Liver (tissue), 9 donors: Measurements from ENCODE around the gene EML4. TPM values are rescaled to one million over a fixed set of nuclear protein-coding genes. Genes with fewer than 3 reads are reported as not detected.

Source experiments
- DNase-seq: peaks from one replicate; pipeline ENCODE4 v3.0.0-alpha.2; 2017; ENCODE audit warnings: low spot score
- H3K27ac ChIP-seq, 2 donors: one replicate each; pipeline ENCODE4 v1.7.0; 2013; ENCODE audit warnings: inconsistent platforms in 2 of 2, low read length in 2 of 2, control low read depth in 1 of 2, low read depth in 1 of 2, mild to moderate bottlenecking in 1 of 2
- H3K27me3 ChIP-seq, 4 donors: one replicate each; pipeline versions ENCODE4 v1.6.1 to v1.7.0; 2013; ENCODE audit warnings: low read length in 3 of 4, inconsistent platforms in 1 of 4, mild to moderate bottlenecking in 1 of 4, moderate library complexity in 1 of 4; ENCODE audit not compliant: control insufficient read depth in 4 of 4, insufficient read depth in 4 of 4
- H3K36me3 ChIP-seq, 4 donors: one replicate each; pipeline versions ENCODE4 v1.6.1 to v1.7.0; 2013; ENCODE audit warnings: low read length in 3 of 4, mild to moderate bottlenecking in 3 of 4, low read depth in 1 of 4, moderate library complexity in 1 of 4; ENCODE audit not compliant: control insufficient read depth in 4 of 4, insufficient read depth in 3 of 4
- H3K4me1 ChIP-seq, 4 donors: one replicate each; pipeline versions ENCODE4 v1.6.1 to v1.7.0; 2013; ENCODE audit warnings: low read length in 3 of 4, mild to moderate bottlenecking in 3 of 4, moderate library complexity in 1 of 4; ENCODE audit not compliant: control insufficient read depth in 4 of 4, insufficient read depth in 4 of 4
- H3K4me3 ChIP-seq, 3 donors: one replicate each; pipeline versions ENCODE4 v1.6.1 to v1.7.0; 2013; ENCODE audit warnings: low read length in 3 of 3, control low read depth in 1 of 3, low read depth in 1 of 3, mild to moderate bottlenecking in 1 of 3
- H3K9ac ChIP-seq, 2 donors: one replicate each; pipeline ENCODE4 v1.7.0; 2013; ENCODE audit warnings: low read length in 2 of 2, mild to moderate bottlenecking in 2 of 2, moderate library complexity in 2 of 2, control low read depth in 1 of 2, low read depth in 1 of 2
- H3K9me3 ChIP-seq, 4 donors: one replicate each; pipeline versions ENCODE4 v1.6.1 to v1.7.0; 2013; ENCODE audit warnings: low read length in 3 of 4; ENCODE audit not compliant: control insufficient read depth in 4 of 4
- EGR1 ChIP-seq, 2 donors: IDR thresholded peaks; 2 replicates each; pipeline ENCODE4 v1.6.1; 2016 to 2018; ENCODE audit warnings: antibody characterized with exemption in 2 of 2, low read depth in 2 of 2
- FOXA1 ChIP-seq: IDR thresholded peaks from 2 replicates; pipeline ENCODE4 v1.6.1; 2016; ENCODE audit warnings: antibody characterized with exemption
- FOXA2 ChIP-seq: IDR thresholded peaks from 2 replicates; pipeline ENCODE4 v1.6.1; 2016; ENCODE audit warnings: antibody characterized with exemption
- GABPA ChIP-seq, 2 donors: IDR thresholded peaks in 1 of 2; conservative IDR thresholded peaks in 1 of 2; 2 replicates each; pipeline ENCODE4 v1.6.1; 2016; ENCODE audit warnings: antibody characterized with exemption in 2 of 2, mild to moderate bottlenecking in 1 of 2, moderate library complexity in 1 of 2
- HNF4A ChIP-seq, 2 donors: conservative IDR thresholded peaks; 2 replicates each; pipeline ENCODE4 v1.6.1; 2016; ENCODE audit warnings: antibody characterized with exemption in 2 of 2, mild to moderate bottlenecking in 2 of 2
- HNF4G ChIP-seq: IDR thresholded peaks from 2 replicates; pipeline ENCODE4 v1.6.1; 2016; ENCODE audit warnings: antibody characterized with exemption
- JUND ChIP-seq, 2 donors: IDR thresholded peaks; 2 replicates each; pipeline ENCODE4 v1.6.1; 2016; ENCODE audit warnings: antibody characterized with exemption in 2 of 2
- NR2F2 ChIP-seq: IDR thresholded peaks from 2 replicates; pipeline ENCODE4 v1.6.1; 2016; ENCODE audit warnings: antibody characterized with exemption
- RAD21 ChIP-seq, 2 donors: IDR thresholded peaks; 2 replicates each; pipeline ENCODE4 v1.6.1; 2016; ENCODE audit warnings: antibody characterized with exemption in 2 of 2, mild to moderate bottlenecking in 2 of 2
- REST ChIP-seq: IDR thresholded peaks from 2 replicates; pipeline ENCODE4 v1.6.1; 2016; ENCODE audit warnings: antibody characterized with exemption, mild to moderate bottlenecking
- RXRA ChIP-seq, 2 donors: IDR thresholded peaks; 2 replicates each; pipeline ENCODE4 v1.6.1; 2017 to 2018; ENCODE audit warnings: antibody characterized with exemption in 2 of 2, mild to moderate bottlenecking in 1 of 2
- SP1 ChIP-seq: IDR thresholded peaks from 2 replicates; pipeline ENCODE4 v1.6.1; 2018; ENCODE audit warnings: antibody characterized with exemption, mild to moderate bottlenecking
- TAF1 ChIP-seq: conservative IDR thresholded peaks from 2 replicates; pipeline ENCODE4 v1.6.1; 2016; ENCODE audit warnings: antibody characterized with exemption, mild to moderate bottlenecking
- YY1 ChIP-seq: IDR thresholded peaks from 2 replicates; pipeline ENCODE4 v1.6.1; 2016; ENCODE audit warnings: antibody characterized with exemption, mild to moderate bottlenecking
- ZBTB33 ChIP-seq: IDR thresholded peaks from 2 replicates; pipeline ENCODE4 v1.6.1; 2016; ENCODE audit warnings: antibody characterized with exemption
- WGBS: extraction: QIAGEN DNeasy Blood & Tissue Kit; methylation state at CpG from one replicate; pipeline ENCODE4 v1.1.7; 2013; 5-methylcytosine and 5-hydroxymethylcytosine counted together
- polyA plus RNA-seq, 2 donors: library from polyadenylated mRNA; stranded (reverse) in 1 of 2; unstranded in 1 of 2; fragments of 200-250 nt in 1 of 2; fragments of >200 nt in 1 of 2; fragmentation: Nextera tagmentation in 1 of 2; extraction: Ambion mirVana in 1 of 2; gene quantifications; one replicate each; pipeline versions ENCODE4 v1.2.1 to v1.2.3, GENCODE V29; 2013 to 2015
- total RNA-seq, 2 donors: library from RNA; depleted of rRNA; stranded (reverse); fragments of >200 nt; gene quantifications; one replicate each; pipeline ENCODE4 v1.2.3, GENCODE V29; 2014
- TF ChIP-seq, protein P1 (sequence below): fragments of 150-350 bp; IDR thresholded peaks from 2 replicates; pipeline ENCODE4 v1.5.1; 2017; ENCODE audit warnings: improper control_type of control experiment, low read depth, low read length; ENCODE audit not compliant: missing input control
- TF ChIP-seq, protein P2 (sequence below): IDR thresholded peaks from 2 replicates; pipeline ENCODE4 v1.6.1; 2016; ENCODE audit warnings: antibody characterized with exemption
- TF ChIP-seq, protein P3 (sequence below): IDR thresholded peaks from 2 replicates; pipeline ENCODE4 v1.6.1; 2016; ENCODE audit warnings: antibody characterized with exemption
- donor health status: healthy.
- donor health status: healthy.
- donor health status: healthy.
- donor health status: healthy.
- donor health status: healthy.

The EML4 gene
- total and polyA plus RNA-seq, 4 donors, result 12.8 to 49.6 (median 34.8) TPM

DNA sequence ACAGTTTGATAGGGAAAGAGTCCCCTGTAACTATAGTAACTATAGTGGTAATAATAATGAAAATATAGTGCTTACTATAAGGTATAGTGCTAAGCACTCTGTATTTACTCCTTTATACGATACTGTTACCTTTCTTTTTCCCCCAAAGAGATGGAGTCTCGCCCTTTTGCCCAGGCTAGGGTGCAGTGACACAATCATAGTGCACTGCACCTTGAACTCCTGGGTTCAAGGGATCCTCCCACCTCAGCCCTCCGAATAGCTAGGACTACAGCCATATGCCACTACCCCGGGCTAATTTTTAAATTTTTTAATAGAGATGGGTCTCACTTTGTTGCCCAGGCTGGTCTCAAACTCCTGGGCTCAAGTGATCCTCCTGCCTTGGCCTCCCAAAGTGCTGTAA lies 34.6 kb downstream of the EML4 start:
- H3K9ac ChIP-seq, result no peak overlapping the region
- 72% methylated on average over 4 of the region's 4 CpGs for WGBS
- H3K4me3 ChIP-seq, result no peak overlapping the region
- no peak for DNase-seq
- TF ChIP-seq HNF4G (no peak), HNF4A (conservative IDR thresholded peaks at IDR 0.05) (peak; percentile 26 to 39)
- H3K4me1 ChIP-seq, result peaks cover 5 to 15% (median 9%) of the 10 kb centered on the region in 4 donors
- H3K9me3 ChIP-seq, result no peaks in the 10 kb centered on the region
- no peaks in the 10 kb centered on the region for H3K27me3 ChIP-seq
- no peak overlapping the region for H3K27ac ChIP-seq
- H3K36me3 ChIP-seq, result no peaks in the 10 kb centered on the region

- TF ChIP-seq, protein P1, sequence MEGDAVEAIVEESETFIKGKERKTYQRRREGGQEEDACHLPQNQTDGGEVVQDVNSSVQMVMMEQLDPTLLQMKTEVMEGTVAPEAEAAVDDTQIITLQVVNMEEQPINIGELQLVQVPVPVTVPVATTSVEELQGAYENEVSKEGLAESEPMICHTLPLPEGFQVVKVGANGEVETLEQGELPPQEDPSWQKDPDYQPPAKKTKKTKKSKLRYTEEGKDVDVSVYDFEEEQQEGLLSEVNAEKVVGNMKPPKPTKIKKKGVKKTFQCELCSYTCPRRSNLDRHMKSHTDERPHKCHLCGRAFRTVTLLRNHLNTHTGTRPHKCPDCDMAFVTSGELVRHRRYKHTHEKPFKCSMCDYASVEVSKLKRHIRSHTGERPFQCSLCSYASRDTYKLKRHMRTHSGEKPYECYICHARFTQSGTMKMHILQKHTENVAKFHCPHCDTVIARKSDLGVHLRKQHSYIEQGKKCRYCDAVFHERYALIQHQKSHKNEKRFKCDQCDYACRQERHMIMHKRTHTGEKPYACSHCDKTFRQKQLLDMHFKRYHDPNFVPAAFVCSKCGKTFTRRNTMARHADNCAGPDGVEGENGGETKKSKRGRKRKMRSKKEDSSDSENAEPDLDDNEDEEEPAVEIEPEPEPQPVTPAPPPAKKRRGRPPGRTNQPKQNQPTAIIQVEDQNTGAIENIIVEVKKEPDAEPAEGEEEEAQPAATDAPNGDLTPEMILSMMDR, result no peak
- TF ChIP-seq REST (no peak), GABPA (IDR thresholded peaks at IDR 0.05 in 1 of 2, conservative IDR thresholded peaks at IDR 0.05 in 1 of 2) (no peak), FOXA1 (no peak), TAF1 (no peak), RAD21 (IDR thresholded peaks at IDR 0.05) (no peak), JUND (IDR thresholded peaks at IDR 0.05) (no peak), FOXA2 (no peak), HNF4G (no peak), RXRA (IDR thresholded peaks at IDR 0.05) (no peak), NR2F2 (no peak), SP1 (no peak), HNF4A (conservative IDR thresholded peaks at IDR 0.05) (no peak), ZBTB33 (no peak), EGR1 (IDR thresholded peaks at IDR 0.05; ENCODE audit: low read depth in 2 of 2) (no peak), YY1 (no peak)
- TF ChIP-seq, protein P2, sequence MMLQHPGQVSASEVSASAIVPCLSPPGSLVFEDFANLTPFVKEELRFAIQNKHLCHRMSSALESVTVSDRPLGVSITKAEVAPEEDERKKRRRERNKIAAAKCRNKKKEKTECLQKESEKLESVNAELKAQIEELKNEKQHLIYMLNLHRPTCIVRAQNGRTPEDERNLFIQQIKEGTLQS, result no peak
- TF ChIP-seq, protein P3, sequence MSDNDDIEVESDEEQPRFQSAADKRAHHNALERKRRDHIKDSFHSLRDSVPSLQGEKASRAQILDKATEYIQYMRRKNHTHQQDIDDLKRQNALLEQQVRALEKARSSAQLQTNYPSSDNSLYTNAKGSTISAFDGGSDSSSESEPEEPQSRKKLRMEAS, result no peak
- no peak for DNase-seq
- Histone ChIP-seq H3K9ac (peak overlapping the region in 1 of 2 donors; percentile 17), H3K9me3 (no peaks in the 10 kb centered on the region), H3K27me3 (no peaks in the 10 kb centered on the region), H3K4me3 (no peak overlapping the region), H3K4me1 (peaks cover 5 to 9% (median 6%) of the 10 kb centered on the region in 4 donors), H3K27ac (no peak overlapping the region), H3K36me3 (no peaks in the 10 kb centered on the region)
Observed at GRCh38 chr2:42205337-42205736, 36.2 kb downstream of the EML4 start.
